NCI-H146 treated with DMSO at 0.1 percent for 48 hours (cell line): ENCODE data around the gene KRTAP5-8.
"Not testable (repeated sequence)": the region's sequence is repeated elsewhere in the genome, so short reads cannot be mapped to it uniquely, and the experiment has no call there.

Experiments used
- DNase-seq: peaks from one replicate; lab custom pipeline; 2025; ENCODE audit not compliant: unreplicated experiment; lab: John Stamatoyannopoulos, UW

KRTAP5-8 gene

GRCh38 chr11:71505781-71506180, 32.0 kb upstream of the KRTAP5-8 start:
- DNase-seq, result no peak

GRCh38 chr11:71507102-71507501, 30.7 kb upstream of the KRTAP5-8 start:
- DNase-seq, result no peak

GRCh38 chr11:71518506-71519471, 19.0 kb upstream of the KRTAP5-8 start:
- no peak for DNase-seq

GRCh38 chr11:71519546-71519945, 18.3 kb upstream of the KRTAP5-8 start:
- no peak for DNase-seq

GRCh38 chr11:71525188-71525937, 12.5 kb upstream of the KRTAP5-8 start:
- no peak for DNase-seq

- DNase-seq, result no peak
Measured at GRCh38 chr11:71525938-71526495, 11.8 kb upstream of the KRTAP5-8 start.

GRCh38 chr11:71526796-71527575, 10.8 kb upstream of the KRTAP5-8 start, which contains the start of gene KRTAP5-7:
Gene KRTAP5-7, plus strand, starts transcription at chr11:71527267. Its CDS starts 34 bp downstream, at chr11:71527301.
- not testable (repeated sequence) for DNase-seq

GRCh38 chr11:71527576-71528210, 10.1 kb upstream of the KRTAP5-8 start:
- no peak for DNase-seq

- no peak for DNase-seq
Measured at GRCh38 chr11:71530602-71531001, 7.2 kb upstream of the KRTAP5-8 start.

GRCh38 chr11:71532036-71532610, 5.7 kb upstream of the KRTAP5-8 start:
- DNase-seq, result no peak

GRCh38 chr11:71534711-71535608, 2.9 kb upstream of the KRTAP5-8 start:
- DNase-seq, result not testable (repeated sequence)

- DNase-seq, result no peak
Measured at GRCh38 chr11:71535825-71536224, 2.0 kb upstream of the KRTAP5-8 start.

GRCh38 chr11:71537537-71537936, 288 bp upstream of the KRTAP5-8 start:
- no peak for DNase-seq

GRCh38 chr11:71538666-71538990, 803 bp downstream of the KRTAP5-8 start:
- no peak for DNase-seq

GRCh38 chr11:71539017-71539416, 1.2 kb downstream of the KRTAP5-8 start:
- no peak for DNase-seq

- DNase-seq, result not testable (repeated sequence)
Measured at GRCh38 chr11:71539971-71540370, 2.1 kb downstream of the KRTAP5-8 start.

- DNase-seq, result not testable (repeated sequence)
Measured at GRCh38 chr11:71540521-71541304, 2.9 kb downstream of the KRTAP5-8 start.

GRCh38 chr11:71542382-71542781, 4.6 kb downstream of the KRTAP5-8 start:
- DNase-seq, result no peak
